CD4-positive, alpha-beta memory T cell (primary cell): Measurements from ENCODE around the gene SPATA20. TPM values are rescaled to one million over a fixed set of nuclear protein-coding genes. Genes with fewer than 3 reads are reported as not detected.
A peak's percentile ranks its signal among the peaks of the same experiment; 100 is the strongest.

Source experiments
- CTCF ChIA-PET: fragments of 350-600 bp; sonication (Branson Sonifier 250); formaldehyde crosslinking; loops from one replicate; lab custom pipeline; 2021; ENCODE audit warnings: inconsistent platforms; ENCODE audit not compliant: partially characterized antibody; lab: Charles Lee
- POLR2A ChIA-PET: fragments of 350-600 bp; sonication (Branson Sonifier 250); formaldehyde crosslinking; loops from one replicate; lab custom pipeline; 2021; ENCODE audit not compliant: partially characterized antibody; lab: Charles Lee
- DNase-seq, 5 donors: peaks; one replicate each; pipeline versions ENCODE4 v3.0.0 to v3.0.0-alpha.2; 2020 to 2022; ENCODE audit warnings: mixed read lengths in 1 of 5
- H3K27ac ChIP-seq: one replicate; pipeline ENCODE4 v1.7.0; 2013; ENCODE audit warnings: low read depth, low read length
- H3K27me3 ChIP-seq: 2 replicates; pipeline ENCODE4 v1.7.0; 2013; ENCODE audit warnings: mild to moderate bottlenecking, low read length, moderate library complexity; ENCODE audit not compliant: insufficient read depth
- H3K36me3 ChIP-seq: 2 replicates; pipeline ENCODE4 v1.7.0; 2013; ENCODE audit warnings: mild to moderate bottlenecking, low read length, moderate library complexity; ENCODE audit not compliant: insufficient read depth
- H3K4me1 ChIP-seq: 2 replicates; pipeline ENCODE4 v1.7.0; 2013; ENCODE audit warnings: mild to moderate bottlenecking, low read length, moderate library complexity; ENCODE audit not compliant: insufficient read depth
- H3K4me3 ChIP-seq, 2 donors: one replicate each; pipeline ENCODE4 v1.7.0; 2013; ENCODE audit warnings: low read length in 2 of 2, mild to moderate bottlenecking in 1 of 2
- H3K9me3 ChIP-seq, 2 donors: one replicate each; pipeline ENCODE4 v1.7.0; 2013; ENCODE audit warnings: low read length in 2 of 2, control low read depth in 1 of 2; ENCODE audit not compliant: control insufficient read depth in 1 of 2
- H3K27ac Mint-ChIP-seq, 7 donors: one replicate each; pipeline ENCODE4 v1.8.0; 2020 to 2021; ENCODE audit warnings: mixed read lengths in 7 of 7, mild to moderate bottlenecking in 6 of 7, inconsistent platforms in 3 of 7, moderate library complexity in 3 of 7
- H3K27me3 Mint-ChIP-seq, 2 donors: one replicate each; pipeline ENCODE4 v1.8.0; 2020 to 2021; ENCODE audit warnings: mixed read lengths in 2 of 2
- H3K36me3 Mint-ChIP-seq, 2 donors: one replicate each; pipeline ENCODE4 v1.8.0; 2020 to 2021; ENCODE audit warnings: mixed read lengths in 2 of 2, inconsistent platforms in 1 of 2, mild to moderate bottlenecking in 1 of 2
- H3K4me1 Mint-ChIP-seq, 4 donors: one replicate each; pipeline ENCODE4 v1.8.0; 2020 to 2021; ENCODE audit warnings: mixed read lengths in 4 of 4, mild to moderate bottlenecking in 1 of 4
- H3K4me3 Mint-ChIP-seq, 8 donors: one replicate each; pipeline ENCODE4 v1.8.0; 2020 to 2021; ENCODE audit warnings: mixed read lengths in 8 of 8, mild to moderate bottlenecking in 7 of 8, moderate library complexity in 6 of 8, inconsistent platforms in 3 of 8
- H3K9me3 Mint-ChIP-seq, 8 donors: one replicate each; pipeline ENCODE4 v1.8.0; 2020 to 2021; ENCODE audit warnings: mixed read lengths in 8 of 8, mild to moderate bottlenecking in 5 of 8, inconsistent platforms in 3 of 8, moderate library complexity in 1 of 8
- intact Hi-C: fragments of 100-400 bp; cut with micrococcal nuclease; formaldehyde crosslinking; loops from one replicate; pipeline ENCODE4 v1.15.1; 2023
- polyA plus RNA-seq, 2 donors: library from polyadenylated mRNA; unstranded; fragments of 300-500 nt; fragmentation: Illumina TruSeq; gene quantifications; one replicate each; pipeline ENCODE4 v1.2.3, GENCODE V29; 2021
- total RNA-seq, 2 experiments: library from RNA; stranded (reverse); gene quantifications; one replicate each; pipeline ENCODE4 v1.2.3, GENCODE V29; 2021

Gene SPATA20
- total and polyA plus RNA-seq, 4 experiments from 2014 or later = 5.4 to 14.1 (median 10.3) TPM

DNA sequence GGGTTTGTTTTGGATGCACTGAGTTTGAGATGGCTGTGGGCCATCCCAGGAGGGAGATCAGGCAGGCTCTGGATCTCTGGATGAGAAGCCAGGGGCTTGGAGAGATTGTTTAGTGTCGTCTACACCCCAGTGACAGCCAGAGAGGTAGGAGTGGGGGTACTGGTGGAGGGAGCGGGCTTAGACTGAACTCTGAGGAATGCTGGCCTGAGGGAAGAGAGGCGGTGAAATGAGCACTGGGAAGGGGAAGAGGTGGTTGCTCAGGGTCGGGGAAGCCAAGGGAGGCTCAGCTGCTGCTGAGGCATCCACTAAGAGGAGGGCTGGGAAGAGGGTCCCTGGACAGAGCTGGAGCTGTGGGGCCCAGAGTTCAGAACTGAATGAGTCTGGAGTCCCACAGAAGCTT is 37.1 kb downstream of the SPATA20 start:
- peaks cover 0 to 2% (median 0%) of the 10 kb centered on the region in 8 donors for H3K9me3 Mint-ChIP-seq
- H3K4me3 Mint-ChIP-seq = no peak overlapping the region
- H3K27ac ChIP-seq = no peak overlapping the region
- H3K9me3 ChIP-seq = no peaks in the 10 kb centered on the region
- DNase-seq = no peak
- no peak overlapping the region for H3K27ac Mint-ChIP-seq
- H3K27me3 ChIP-seq = no peaks in the 10 kb centered on the region
- H3K4me1 ChIP-seq = no peaks in the 10 kb centered on the region
- intact Hi-C loops = no loop called here
- H3K36me3 Mint-ChIP-seq = no peaks in the 10 kb centered on the region
- CTCF ChIA-PET = no interaction called here
- POLR2A ChIA-PET = no interaction called here
- peaks cover 9 to 16% of the 10 kb centered on the region in 2 donors for H3K27me3 Mint-ChIP-seq
- no peak overlapping the region for H3K4me3 ChIP-seq
- no peaks in the 10 kb centered on the region for H3K4me1 Mint-ChIP-seq
- no peaks in the 10 kb centered on the region for H3K36me3 ChIP-seq

DNA sequence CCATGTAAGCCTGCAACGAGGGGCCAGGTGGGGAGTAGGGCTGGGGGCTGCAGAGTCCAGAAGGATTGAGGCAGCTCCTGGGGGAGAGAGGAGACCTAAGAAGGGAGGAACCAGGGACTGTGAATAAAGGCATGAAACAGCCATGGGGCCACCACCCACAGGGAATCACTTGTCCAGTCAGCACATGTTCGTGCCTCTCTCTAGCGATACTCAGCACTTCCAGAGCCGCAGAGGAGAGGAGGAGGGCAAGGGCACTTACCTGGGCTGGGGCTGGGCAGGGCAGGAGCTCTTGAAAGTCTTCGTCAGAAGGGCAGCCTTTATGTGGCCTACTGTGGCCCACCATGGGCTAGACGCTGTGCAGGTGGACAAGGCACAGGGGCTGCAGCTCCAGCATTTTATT is 37.8 kb downstream of the SPATA20 start:
- H3K36me3 Mint-ChIP-seq = no peaks in the 10 kb centered on the region
- no peak for DNase-seq
- H3K27me3 Mint-ChIP-seq = peaks cover 7 to 18% of the 10 kb centered on the region in 2 donors
- H3K4me3 ChIP-seq = no peak overlapping the region
- H3K4me1 ChIP-seq = no peaks in the 10 kb centered on the region
- no peaks in the 10 kb centered on the region for H3K27me3 ChIP-seq
- no peak overlapping the region for H3K27ac ChIP-seq
- no peaks in the 10 kb centered on the region for H3K4me1 Mint-ChIP-seq
- H3K9me3 ChIP-seq = no peaks in the 10 kb centered on the region
- intact Hi-C loops = no loop called here
- H3K4me3 Mint-ChIP-seq = no peak overlapping the region
- no peaks in the 10 kb centered on the region for H3K36me3 ChIP-seq
- POLR2A ChIA-PET = no interaction called here
- CTCF ChIA-PET = no interaction called here
- no peak overlapping the region for H3K27ac Mint-ChIP-seq
- H3K9me3 Mint-ChIP-seq = peaks cover 0 to 2% (median 0%) of the 10 kb centered on the region in 8 donors

GRCh38 chr17:50585346-50585745 is 38.4 kb downstream of the SPATA20 start:
- Histone ChIP-seq H3K36me3 (no peaks in the 10 kb centered on the region), H3K4me1 (no peaks in the 10 kb centered on the region), H3K9me3 (no peaks in the 10 kb centered on the region), H3K27ac (no peak overlapping the region), H3K27me3 (no peaks in the 10 kb centered on the region), H3K4me3 (no peak overlapping the region)
- peaks cover 7 to 18% of the 10 kb centered on the region in 2 donors for H3K27me3 Mint-ChIP-seq
- ChIA-PET POLR2A (no interaction called here), CTCF (no interaction called here)
- intact Hi-C loops = no loop called here
- H3K4me3 Mint-ChIP-seq = no peak overlapping the region
- DNase-seq = no peak
- no peaks in the 10 kb centered on the region for H3K36me3 Mint-ChIP-seq
- H3K27ac Mint-ChIP-seq = no peak overlapping the region
- no peaks in the 10 kb centered on the region for H3K4me1 Mint-ChIP-seq
- H3K9me3 Mint-ChIP-seq = peaks cover 0 to 2% (median 0%) of the 10 kb centered on the region in 8 donors

GRCh38 chr17:50585891-50586290 is 38.9 kb downstream of the SPATA20 start:
- intact Hi-C loops = no loop called here

DNA sequence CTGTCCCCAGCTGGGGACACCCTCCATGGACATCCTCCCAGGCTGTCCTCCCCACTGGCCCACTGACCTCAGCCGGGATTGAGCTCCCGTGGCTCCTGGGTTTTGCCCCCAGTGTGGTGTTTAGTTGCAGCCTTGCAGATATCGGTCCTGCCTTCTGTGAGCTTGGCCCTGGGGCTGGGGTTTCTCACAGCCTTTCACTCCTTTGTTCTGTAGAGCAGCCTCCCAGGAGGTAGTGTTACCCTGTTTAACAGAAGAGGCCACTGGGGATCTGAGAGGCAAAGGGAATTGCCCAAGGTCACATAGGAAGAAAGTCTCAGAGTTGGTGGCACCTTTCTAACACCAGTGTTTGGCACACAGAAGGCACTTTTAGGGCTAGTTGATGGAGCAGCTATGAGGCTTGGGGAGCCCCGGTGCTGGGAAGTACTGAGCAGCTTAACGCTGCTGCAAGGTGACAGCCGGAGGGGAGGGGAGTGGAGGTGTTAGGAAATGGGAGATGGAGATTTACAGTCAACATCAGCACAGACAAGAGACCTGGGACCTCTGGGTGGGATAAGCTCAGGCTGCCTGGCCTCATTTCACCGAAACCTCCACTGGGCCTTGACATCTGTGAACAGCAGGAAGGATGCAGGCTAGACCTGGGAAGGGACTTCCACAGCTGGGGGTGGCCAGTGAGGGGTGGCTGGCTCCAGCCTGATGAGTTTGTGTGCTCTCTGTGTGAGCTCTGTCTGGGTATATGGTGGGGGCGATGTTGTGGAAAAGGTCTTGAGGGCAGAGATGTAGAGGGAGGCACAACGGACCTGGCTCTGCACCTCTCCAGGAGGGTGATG is 39.7 kb downstream of the SPATA20 start:
- CTCF ChIA-PET = no interaction called here
- Histone ChIP-seq H3K27ac (no peak overlapping the region), H3K9me3 (no peaks in the 10 kb centered on the region), H3K36me3 (no peaks in the 10 kb centered on the region), H3K27me3 (no peaks in the 10 kb centered on the region), H3K4me3 (no peak overlapping the region), H3K4me1 (no peaks in the 10 kb centered on the region)
- Mint-ChIP-seq H3K27ac (no peak overlapping the region), H3K4me3 (no peak overlapping the region), H3K4me1 (no peaks in the 10 kb centered on the region), H3K9me3 (peaks cover 0 to 2% (median 0%) of the 10 kb centered on the region in 8 donors), H3K36me3 (no peaks in the 10 kb centered on the region), H3K27me3 (peaks cover 5 to 18% of the 10 kb centered on the region in 2 donors)
- DNase-seq = peak in 1 of 5 donors; percentile 5
- POLR2A ChIA-PET = no interaction called here
- intact Hi-C loops = no loop called here

More at GRCh38 chr17:50585891-50586290, 38.9 kb downstream of the SPATA20 start:
- Mint-ChIP-seq H3K36me3 (no peaks in the 10 kb centered on the region), H3K9me3 (peaks cover 0 to 2% (median 0%) of the 10 kb centered on the region in 8 donors), H3K27ac (no peak overlapping the region), H3K27me3 (peaks cover 6 to 18% of the 10 kb centered on the region in 2 donors), H3K4me1 (no peaks in the 10 kb centered on the region), H3K4me3 (no peak overlapping the region)
- no peaks in the 10 kb centered on the region for H3K4me1 ChIP-seq
- H3K27ac ChIP-seq = no peak overlapping the region
- ChIA-PET CTCF (no interaction called here), POLR2A (no interaction called here)
- DNase-seq = peak in 1 of 5 donors; percentile 4
- H3K4me3 ChIP-seq = no peak overlapping the region
- no peaks in the 10 kb centered on the region for H3K36me3 ChIP-seq
- H3K9me3 ChIP-seq = no peaks in the 10 kb centered on the region
- no peaks in the 10 kb centered on the region for H3K27me3 ChIP-seq

DNA sequence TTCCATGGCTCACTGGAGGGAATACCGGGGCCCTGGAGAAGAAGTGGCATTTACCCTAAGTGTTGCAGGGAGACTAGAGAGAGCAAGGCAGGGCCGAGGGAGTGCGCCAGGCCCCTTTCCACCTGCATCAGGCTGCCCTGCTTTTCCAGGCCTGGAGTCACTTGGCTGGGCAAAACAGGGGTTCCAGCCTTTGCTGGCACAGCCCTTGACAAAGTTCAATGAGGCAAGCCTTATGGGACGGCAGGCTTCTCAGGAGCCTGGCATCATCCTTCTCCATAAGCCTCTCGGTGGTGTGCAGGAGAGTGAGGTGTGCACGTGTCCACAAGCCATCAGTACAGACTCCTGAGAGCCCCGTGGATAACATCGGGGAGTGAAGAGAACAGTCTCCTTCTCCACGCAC is 40.6 kb downstream of the SPATA20 start:
- peaks cover 4 to 14% of the 10 kb centered on the region in 2 donors for H3K27me3 Mint-ChIP-seq
- H3K36me3 Mint-ChIP-seq = no peaks in the 10 kb centered on the region
- no peaks in the 10 kb centered on the region for H3K27me3 ChIP-seq
- no peaks in the 10 kb centered on the region for H3K9me3 ChIP-seq
- no peak overlapping the region for H3K4me3 ChIP-seq
- no peaks in the 10 kb centered on the region for H3K36me3 ChIP-seq
- H3K4me1 ChIP-seq = no peaks in the 10 kb centered on the region
- DNase-seq = peak in 1 of 5 donors; percentile 8
- intact Hi-C loops = no loop called here
- POLR2A ChIA-PET = no interaction called here
- H3K4me1 Mint-ChIP-seq = no peaks in the 10 kb centered on the region
- CTCF ChIA-PET = no interaction called here
- H3K27ac Mint-ChIP-seq = no peak overlapping the region
- peaks cover 0 to 2% (median 0%) of the 10 kb centered on the region in 8 donors for H3K9me3 Mint-ChIP-seq
- no peak overlapping the region for H3K4me3 Mint-ChIP-seq
- no peak overlapping the region for H3K27ac ChIP-seq

DNA sequence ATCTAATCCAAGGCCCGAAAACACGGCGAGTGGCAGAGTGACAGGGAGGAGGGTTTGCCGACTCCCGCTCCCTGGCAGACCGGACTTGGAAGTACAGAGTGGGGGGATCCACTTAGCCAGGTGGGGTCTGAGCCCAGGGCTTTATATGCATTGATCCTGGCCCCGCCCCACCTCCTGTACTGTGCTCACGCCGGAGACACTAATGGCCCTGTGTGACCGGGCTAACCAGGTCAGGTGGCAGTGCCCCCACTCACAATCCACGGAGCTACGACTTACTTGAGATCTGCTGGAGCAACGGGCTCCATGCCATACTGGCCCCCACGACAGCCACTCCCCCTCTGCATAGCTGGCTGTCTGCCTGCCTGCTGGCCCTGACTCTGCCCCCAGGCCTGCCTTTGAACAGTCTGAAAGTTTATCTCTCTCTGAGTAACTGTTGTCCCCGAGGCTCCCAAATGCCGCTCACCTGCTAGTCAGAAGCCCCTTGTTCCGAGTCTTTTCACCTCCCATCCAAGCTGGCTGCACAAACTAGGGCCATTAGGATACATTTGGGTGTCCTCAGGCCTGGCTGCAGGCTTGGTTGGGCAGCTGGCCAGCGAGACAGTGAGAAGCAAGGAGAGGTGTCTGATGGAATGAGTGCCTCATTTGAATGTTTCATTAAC is 41.5 kb downstream of the SPATA20 start:
- Mint-ChIP-seq H3K9me3 (peaks cover 0 to 2% (median 0%) of the 10 kb centered on the region in 8 donors), H3K36me3 (no peaks in the 10 kb centered on the region), H3K4me1 (no peaks in the 10 kb centered on the region), H3K27ac (peak overlapping the region in 1 of 7 donors; percentile 46), H3K4me3 (no peak overlapping the region), H3K27me3 (peaks cover 3 to 11% of the 10 kb centered on the region in 2 donors)
- Histone ChIP-seq H3K27me3 (no peaks in the 10 kb centered on the region), H3K27ac (no peak overlapping the region), H3K4me3 (no peak overlapping the region), H3K4me1 (no peaks in the 10 kb centered on the region), H3K36me3 (no peaks in the 10 kb centered on the region), H3K9me3 (no peaks in the 10 kb centered on the region)
- peak in 1 of 5 donors; percentile 28 for DNase-seq
- CTCF ChIA-PET = no interaction called here
- intact Hi-C loops = no loop called here
- POLR2A ChIA-PET = no interaction called here
